Naive thymus-derived CD8-positive, alpha-beta T cell (primary cell): ENCODE data around the gene ACSL5. TPM values are rescaled to one million over a fixed set of nuclear protein-coding genes. Genes with fewer than 3 reads are reported as not detected.

Experiments
- ATAC-seq, 2 donors: fragments of 150-1000 bp; cut with Tn5 transposase in 1 of 2; sonication (Bioruptor Pico), chemical (Tn5 transposase) in 1 of 2; 1 replicate in 1 of 2; 2 replicates in 1 of 2; pipeline ENCODE4 v1.10.0; 2021; ENCODE audit warnings: mild to moderate bottlenecking in 2 of 2, moderate library complexity in 2 of 2
- POLR2A ChIA-PET: fragments of 350-600 bp; sonication (Branson Sonifier 250); formaldehyde crosslinking; loops from one replicate; lab custom pipeline; 2021; ENCODE audit warnings: antibody characterized with exemption; lab: Charles Lee
- DNase-seq, 10 donors: peaks; one replicate each; pipeline versions ENCODE4 v3.0.0 to v3.0.0-alpha.2; 2020 to 2022
- H3K27ac Mint-ChIP-seq, 10 donors: one replicate each; pipeline ENCODE4 v1.8.0; 2020 to 2022; ENCODE audit warnings: mild to moderate bottlenecking in 10 of 10, mixed read lengths in 10 of 10, moderate library complexity in 4 of 10, inconsistent platforms in 1 of 10
- H3K27me3 Mint-ChIP-seq, 5 donors: one replicate each; pipeline ENCODE4 v1.8.0; 2021 to 2022; ENCODE audit warnings: mixed read lengths in 5 of 5
- H3K36me3 Mint-ChIP-seq, 3 donors: one replicate each; pipeline ENCODE4 v1.8.0; 2020 to 2022; ENCODE audit warnings: mixed read lengths in 3 of 3, mild to moderate bottlenecking in 2 of 3, inconsistent platforms in 1 of 3
- H3K4me1 Mint-ChIP-seq, 4 donors: one replicate each; pipeline ENCODE4 v1.8.0; 2021 to 2022; ENCODE audit warnings: mixed read lengths in 4 of 4
- H3K4me3 Mint-ChIP-seq, 10 donors: one replicate each; pipeline ENCODE4 v1.8.0; 2020 to 2022; ENCODE audit warnings: mild to moderate bottlenecking in 10 of 10, mixed read lengths in 10 of 10, moderate library complexity in 6 of 10, inconsistent platforms in 1 of 10
- H3K9me3 Mint-ChIP-seq, 9 donors: one replicate each; pipeline ENCODE4 v1.8.0; 2020 to 2022; ENCODE audit warnings: mixed read lengths in 9 of 9, mild to moderate bottlenecking in 3 of 9, inconsistent platforms in 1 of 9, moderate library complexity in 1 of 9
- polyA plus RNA-seq, 3 donors: library from polyadenylated mRNA; unstranded; fragments of 300-500 nt; fragmentation: Illumina TruSeq; gene quantifications; one replicate each; pipeline ENCODE4 v1.2.3, GENCODE V29; 2021
- total RNA-seq, 8 experiments: library from RNA in 2 of 8; stranded (reverse) in 2 of 8; gene quantifications; one replicate each; pipeline ENCODE4 v1.2.3 and lab custom pipeline; 2021 to 2026

Gene ACSL5
- total and polyA plus RNA-seq, 5 experiments from 2014 or later: 31.7 to 69.5 (median 52.1) TPM

GRCh38 chr10:112343056-112343806, 30.7 kb upstream of the ACSL5 start:
- ATAC-seq (no peak), DNase-seq (no peak)
- Mint-ChIP-seq H3K4me3 (no peak overlapping the region), H3K36me3 (no peaks in the 10 kb centered on the region), H3K4me1 (peaks cover 0 to 2% (median 0%) of the 10 kb centered on the region in 4 donors), H3K9me3 (no peaks in the 10 kb centered on the region), H3K27ac (no peak overlapping the region), H3K27me3 (peaks cover 0 to 6% (median 0%) of the 10 kb centered on the region in 5 donors)
- POLR2A ChIA-PET: no interaction called here

GRCh38 chr10:112344261-112344660, 29.7 kb upstream of the ACSL5 start:
- Mint-ChIP-seq H3K27me3 (peaks cover 0 to 6% (median 0%) of the 10 kb centered on the region in 5 donors), H3K27ac (no peak overlapping the region), H3K9me3 (no peaks in the 10 kb centered on the region), H3K4me3 (no peak overlapping the region), H3K4me1 (peaks cover 0 to 2% (median 0%) of the 10 kb centered on the region in 4 donors), H3K36me3 (no peaks in the 10 kb centered on the region)
- no peak for DNase-seq
- ATAC-seq: no peak
- POLR2A ChIA-PET: no interaction called here

DNA sequence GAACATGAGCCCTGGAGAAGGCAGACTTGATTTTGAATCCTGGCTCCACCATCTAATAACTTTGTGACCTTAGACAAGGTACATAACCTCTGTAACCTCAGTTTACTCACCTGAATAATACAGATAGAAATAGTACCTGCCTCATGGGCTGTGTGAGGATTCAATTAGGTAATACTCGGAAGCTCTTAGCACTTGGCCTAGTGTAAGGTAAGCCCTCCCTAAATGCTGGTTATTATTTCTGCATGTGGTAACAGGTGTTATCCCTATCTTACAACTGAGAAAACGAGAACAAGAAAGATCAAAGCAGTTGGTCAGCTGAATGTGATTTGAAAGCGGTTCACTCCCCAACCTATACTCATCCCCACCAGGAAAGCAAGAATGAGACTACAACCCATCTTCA, 28.7 kb upstream of the ACSL5 start:
- H3K4me3 Mint-ChIP-seq: no peak overlapping the region
- no peak for DNase-seq
- H3K9me3 Mint-ChIP-seq: no peaks in the 10 kb centered on the region
- no peaks in the 10 kb centered on the region for H3K36me3 Mint-ChIP-seq
- POLR2A ChIA-PET: no interaction called here
- no peak for ATAC-seq
- H3K4me1 Mint-ChIP-seq: peaks cover 0 to 2% (median 0%) of the 10 kb centered on the region in 4 donors
- H3K27me3 Mint-ChIP-seq: peaks cover 0 to 3% (median 0%) of the 10 kb centered on the region in 5 donors
- H3K27ac Mint-ChIP-seq: peak overlapping the region in 1 of 10 donors; percentile 56

GRCh38 chr10:112345743-112346142, 28.2 kb upstream of the ACSL5 start:
- H3K4me3 Mint-ChIP-seq: no peak overlapping the region
- POLR2A ChIA-PET: no interaction called here
- H3K27me3 Mint-ChIP-seq: peaks cover 0 to 3% (median 0%) of the 10 kb centered on the region in 5 donors
- no peaks in the 10 kb centered on the region for H3K9me3 Mint-ChIP-seq
- no peak for ATAC-seq
- H3K36me3 Mint-ChIP-seq: no peaks in the 10 kb centered on the region
- peaks cover 0 to 2% (median 0%) of the 10 kb centered on the region in 4 donors for H3K4me1 Mint-ChIP-seq
- DNase-seq: no peak
- no peak overlapping the region for H3K27ac Mint-ChIP-seq

- Mint-ChIP-seq H3K4me1 (peaks cover 0 to 2% (median 0%) of the 10 kb centered on the region in 4 donors), H3K27me3 (peaks cover 0 to 3% (median 0%) of the 10 kb centered on the region in 5 donors), H3K27ac (no peak overlapping the region), H3K4me3 (no peak overlapping the region), H3K9me3 (no peaks in the 10 kb centered on the region), H3K36me3 (no peaks in the 10 kb centered on the region)
- DNase-seq (no peak), ATAC-seq (no peak)
- POLR2A ChIA-PET: no interaction called here
These were observed 27.1 kb upstream of the ACSL5 start for GRCh38 chr10:112346774-112347173.

DNA sequence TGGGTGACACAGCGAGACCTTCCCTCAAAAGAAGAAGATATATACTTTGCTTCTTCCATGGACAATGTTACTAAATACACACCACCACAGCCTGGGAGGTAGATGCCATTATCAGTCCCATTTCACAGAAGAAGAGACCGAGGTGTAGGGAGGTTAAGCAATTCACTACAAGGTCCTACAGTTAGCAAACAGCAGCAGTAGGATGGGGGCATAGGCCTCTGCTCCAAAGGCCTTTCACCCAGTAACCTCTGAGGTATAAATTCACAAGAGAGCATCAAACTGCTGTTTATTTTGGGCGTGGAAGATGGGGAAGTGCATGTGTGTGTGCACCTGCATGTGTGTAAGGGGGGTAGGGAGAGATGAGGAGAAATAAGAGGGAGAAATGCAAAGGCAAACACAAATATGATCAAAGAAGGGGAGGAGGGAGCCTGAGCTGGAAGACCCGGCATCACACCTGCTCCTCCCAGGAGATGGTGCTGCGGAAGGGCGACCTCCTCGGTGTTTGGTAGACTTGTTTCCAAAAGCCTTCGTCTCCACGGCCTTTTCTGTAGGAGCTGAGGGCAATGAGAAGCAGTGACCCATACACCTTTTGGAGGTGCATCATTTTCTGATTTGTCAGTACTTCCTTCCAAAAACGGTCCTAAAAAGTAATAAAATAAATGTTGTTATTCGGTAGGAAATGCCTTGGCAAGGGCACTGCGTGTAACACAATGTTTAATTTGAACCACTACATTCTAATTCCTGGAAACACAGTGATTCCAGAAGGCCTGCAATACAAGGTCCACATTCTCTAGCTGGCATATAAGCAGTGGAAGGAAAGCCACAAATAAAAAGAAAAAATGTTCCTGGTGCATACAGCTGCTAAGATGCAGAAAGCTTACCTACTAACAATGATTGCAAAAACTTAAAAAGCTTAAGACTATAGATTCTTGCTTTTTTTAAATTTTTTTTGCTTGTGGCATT, 25.9 kb upstream of the ACSL5 start:
- no peak for DNase-seq
- Mint-ChIP-seq H3K27ac (no peak overlapping the region), H3K9me3 (no peaks in the 10 kb centered on the region), H3K36me3 (no peaks in the 10 kb centered on the region), H3K4me3 (no peak overlapping the region), H3K4me1 (peaks cover 0 to 2% (median 0%) of the 10 kb centered on the region in 4 donors), H3K27me3 (peaks cover 0 to 3% (median 0%) of the 10 kb centered on the region in 5 donors)
- POLR2A ChIA-PET: no interaction called here
- ATAC-seq: no peak

DNA sequence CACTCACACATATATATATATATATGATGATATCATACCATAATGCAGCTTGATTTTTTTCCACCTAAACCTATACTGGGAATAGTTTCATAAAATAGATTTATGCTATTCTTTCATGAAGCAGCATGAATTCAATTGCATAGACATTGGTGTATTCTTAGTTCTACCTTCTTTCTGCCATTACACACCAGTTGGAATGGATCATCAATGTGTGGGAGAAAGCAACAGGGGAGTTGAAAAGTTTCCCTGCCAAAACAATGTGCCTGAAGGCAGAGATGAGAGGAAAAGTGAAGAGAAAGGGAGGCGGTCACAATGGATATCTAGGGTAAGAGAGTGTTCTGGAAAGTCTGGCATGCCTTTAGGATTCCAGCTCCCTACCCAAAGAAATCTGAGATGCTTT, 25.2 kb upstream of the ACSL5 start:
- peaks cover 0 to 2% (median 0%) of the 10 kb centered on the region in 4 donors for H3K4me1 Mint-ChIP-seq
- POLR2A ChIA-PET: no interaction called here
- ATAC-seq (no peak), DNase-seq (no peak)
- no peak overlapping the region for H3K4me3 Mint-ChIP-seq
- peaks cover 0 to 3% (median 0%) of the 10 kb centered on the region in 5 donors for H3K27me3 Mint-ChIP-seq
- H3K9me3 Mint-ChIP-seq: no peaks in the 10 kb centered on the region
- H3K27ac Mint-ChIP-seq: no peak overlapping the region
- no peaks in the 10 kb centered on the region for H3K36me3 Mint-ChIP-seq

- H3K4me3 Mint-ChIP-seq: no peak overlapping the region
- peaks cover 0 to 3% (median 0%) of the 10 kb centered on the region in 5 donors for H3K27me3 Mint-ChIP-seq
- DNase-seq (no peak), ATAC-seq (no peak)
- H3K27ac Mint-ChIP-seq: no peak overlapping the region
- H3K9me3 Mint-ChIP-seq: no peaks in the 10 kb centered on the region
- no peaks in the 10 kb centered on the region for H3K36me3 Mint-ChIP-seq
- peaks cover 0 to 2% (median 0%) of the 10 kb centered on the region in 4 donors for H3K4me1 Mint-ChIP-seq
- POLR2A ChIA-PET: no interaction called here
These were observed 24.3 kb upstream of the ACSL5 start for GRCh38 chr10:112349521-112350085.

GRCh38 chr10:112351146-112351545, 22.8 kb upstream of the ACSL5 start:
- ATAC-seq: no peak
- Mint-ChIP-seq H3K4me1 (no peaks in the 10 kb centered on the region), H3K9me3 (no peaks in the 10 kb centered on the region), H3K27ac (no peak overlapping the region), H3K27me3 (peaks cover 0 to 3% (median 0%) of the 10 kb centered on the region in 5 donors), H3K36me3 (no peaks in the 10 kb centered on the region), H3K4me3 (no peak overlapping the region)
- POLR2A ChIA-PET: no interaction called here
- DNase-seq: no peak

DNA sequence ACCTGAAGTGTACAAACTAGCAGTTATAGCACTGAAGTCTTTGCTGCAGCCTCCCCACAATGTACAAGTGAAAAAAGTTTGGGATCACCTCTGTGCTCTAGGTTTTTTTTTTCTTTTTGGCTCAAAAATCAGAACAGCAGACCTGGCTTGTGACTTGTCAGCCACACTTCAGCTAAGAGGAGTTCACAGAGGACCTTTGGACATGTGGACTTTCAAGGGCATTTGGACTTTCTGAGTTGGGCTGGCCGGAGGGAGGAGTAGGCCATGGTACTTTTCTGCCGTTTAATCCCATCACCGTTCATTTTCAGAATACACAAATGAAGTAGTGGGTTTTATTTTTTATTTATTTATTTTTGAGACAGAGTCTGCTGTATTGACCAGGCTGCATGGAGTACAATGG, 21.9 kb upstream of the ACSL5 start:
- H3K4me1 Mint-ChIP-seq: no peaks in the 10 kb centered on the region
- no peak for DNase-seq
- POLR2A ChIA-PET: no interaction called here
- H3K27ac Mint-ChIP-seq: no peak overlapping the region
- H3K36me3 Mint-ChIP-seq: no peaks in the 10 kb centered on the region
- H3K9me3 Mint-ChIP-seq: no peaks in the 10 kb centered on the region
- ATAC-seq: no peak
- peaks cover 0 to 3% (median 0%) of the 10 kb centered on the region in 5 donors for H3K27me3 Mint-ChIP-seq
- no peak overlapping the region for H3K4me3 Mint-ChIP-seq

- H3K4me3 Mint-ChIP-seq: no peak overlapping the region
- no peaks in the 10 kb centered on the region for H3K9me3 Mint-ChIP-seq
- no peaks in the 10 kb centered on the region for H3K4me1 Mint-ChIP-seq
- H3K27ac Mint-ChIP-seq: no peak overlapping the region
- DNase-seq: no peak
- no peaks in the 10 kb centered on the region for H3K27me3 Mint-ChIP-seq
- POLR2A ChIA-PET: no interaction called here
- H3K36me3 Mint-ChIP-seq: no peaks in the 10 kb centered on the region
- ATAC-seq: no peak
These were observed 20.9 kb upstream of the ACSL5 start for GRCh38 chr10:112353046-112353445.

DNA sequence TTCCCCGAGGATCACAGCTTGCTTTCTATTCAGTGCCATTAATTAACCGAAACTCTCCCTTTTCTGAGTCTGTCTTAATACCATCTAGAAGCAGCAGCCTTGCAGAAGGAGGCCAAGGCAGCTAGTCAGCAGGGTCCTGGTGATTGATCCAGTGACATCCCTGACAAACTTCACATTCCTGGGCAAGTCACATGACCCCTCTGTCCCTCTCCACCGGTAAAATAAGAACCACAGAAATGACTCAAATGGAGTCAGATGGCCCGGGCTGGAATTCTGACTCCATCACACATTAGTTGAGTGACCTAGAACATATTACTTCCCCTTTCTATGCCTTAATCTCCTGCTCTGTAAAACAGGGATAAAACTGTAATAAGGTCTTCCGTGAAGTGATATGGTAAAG, 17.2 kb upstream of the ACSL5 start:
- no peaks in the 10 kb centered on the region for H3K4me1 Mint-ChIP-seq
- H3K9me3 Mint-ChIP-seq: no peaks in the 10 kb centered on the region
- POLR2A ChIA-PET: no interaction called here
- H3K4me3 Mint-ChIP-seq: no peak overlapping the region
- no peak overlapping the region for H3K27ac Mint-ChIP-seq
- no peaks in the 10 kb centered on the region for H3K36me3 Mint-ChIP-seq
- ATAC-seq (no peak), DNase-seq (no peak)
- H3K27me3 Mint-ChIP-seq: no peaks in the 10 kb centered on the region
